ENCODE results near the gene KLHL21. TPM values are rescaled to one million over a fixed set of nuclear protein-coding genes. Genes with fewer than 3 reads are reported as not detected.

The KLHL21 gene
- total and polyA plus RNA-seq, 9 donors, result 14.4 to 40.4 (median 34.4) TPM

DNA sequence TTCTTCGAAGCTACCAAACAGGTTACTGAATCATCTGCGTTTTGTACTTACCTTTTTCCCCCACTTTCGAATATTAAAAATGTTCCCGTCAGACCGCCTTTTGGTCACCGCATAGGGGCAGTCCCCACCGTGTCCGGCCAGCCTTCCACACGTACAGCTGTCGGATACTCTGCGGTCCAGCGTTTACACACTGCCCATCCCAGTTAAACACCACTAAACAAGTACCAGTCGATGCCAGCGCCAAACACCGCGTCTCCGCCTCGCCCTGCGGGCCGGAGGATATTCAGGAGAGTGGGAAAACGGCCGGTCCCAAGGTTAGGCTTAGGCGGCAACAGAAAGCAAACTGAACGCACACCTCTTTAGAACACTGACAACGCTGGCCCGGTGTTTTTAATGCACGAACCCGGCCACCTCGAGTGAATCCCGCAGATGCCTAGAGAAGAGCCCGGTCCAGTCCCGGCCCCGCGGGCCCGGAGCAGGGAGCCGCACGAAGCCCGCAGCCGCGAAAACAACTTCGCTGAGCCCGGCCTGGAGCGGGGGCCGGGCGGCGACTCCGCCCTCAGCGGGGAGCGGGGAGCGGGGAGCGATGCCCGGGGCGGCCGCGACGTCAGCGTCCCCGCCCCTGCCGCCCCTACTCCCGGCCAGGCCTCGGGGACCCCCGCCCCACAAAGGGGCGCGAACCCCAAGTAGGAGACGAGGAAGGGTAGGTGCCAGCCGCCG, 10.1 kb upstream of the KLHL21 start:
- DNase-seq, result peak in 3 of 5 donors; percentile 50 to 64 (median 63)
- Histone ChIP-seq H3K9me3 (no peaks in the 10 kb centered on the region), H3K4me3 (peak overlapping the region; percentile 58), H3K36me3 (no peaks in the 10 kb centered on the region), H3K27ac (peak overlapping the region; percentile 82 to 98), H3K27me3 (no peaks in the 10 kb centered on the region), H3K4me1 (ENCODE audit: insufficient read depth) (peaks cover 6% of the 10 kb centered on the region)
- no peak for TF ChIP-seq EP300 (IDR thresholded peaks at IDR 0.05)
- peak; percentile 45 for TF ChIP-seq POLR2A (IDR thresholded peaks at IDR 0.05)
- WGBS, 3 donors, result 0 to 1% (median 0%) methylated on average over 51 to 67 of the region's 67 CpGs
- intact Hi-C loops (cut with DNase I), result no loop called here

DNA sequence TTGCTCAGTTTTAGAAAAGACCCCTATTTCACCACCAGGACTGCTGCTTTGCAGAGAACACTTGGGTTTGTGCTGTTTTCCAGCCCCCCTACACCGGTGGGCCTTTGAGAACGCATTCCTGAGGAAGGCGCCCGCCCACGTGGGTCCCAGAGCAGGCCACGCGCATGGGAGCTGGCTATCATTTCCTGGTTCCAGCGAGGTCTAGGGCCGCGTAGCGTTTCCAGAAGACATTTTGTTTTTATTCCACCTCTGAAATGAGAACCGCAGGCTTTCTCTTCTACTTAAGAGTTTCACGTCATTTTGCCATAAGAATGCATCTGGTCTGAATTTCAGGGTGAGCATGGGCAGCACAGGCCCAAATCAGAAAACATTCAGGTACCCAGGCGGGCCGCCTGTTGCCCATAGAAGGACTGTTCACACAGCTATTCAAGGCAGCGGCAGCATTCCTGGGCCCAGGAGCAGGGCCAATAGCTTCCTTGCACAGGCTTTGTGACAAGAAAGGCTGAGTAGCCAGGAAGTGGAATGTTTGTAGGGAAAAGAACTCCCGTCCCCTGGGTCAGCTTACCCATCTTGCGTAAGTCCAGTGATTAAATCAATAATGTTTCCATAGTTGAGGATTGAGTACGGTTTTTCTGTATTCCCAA, 1.4 kb upstream of the KLHL21 start:
- WGBS, 3 donors, result 3 to 7% (median 5%) methylated on average over 19 of the region's 19 CpGs

DNA sequence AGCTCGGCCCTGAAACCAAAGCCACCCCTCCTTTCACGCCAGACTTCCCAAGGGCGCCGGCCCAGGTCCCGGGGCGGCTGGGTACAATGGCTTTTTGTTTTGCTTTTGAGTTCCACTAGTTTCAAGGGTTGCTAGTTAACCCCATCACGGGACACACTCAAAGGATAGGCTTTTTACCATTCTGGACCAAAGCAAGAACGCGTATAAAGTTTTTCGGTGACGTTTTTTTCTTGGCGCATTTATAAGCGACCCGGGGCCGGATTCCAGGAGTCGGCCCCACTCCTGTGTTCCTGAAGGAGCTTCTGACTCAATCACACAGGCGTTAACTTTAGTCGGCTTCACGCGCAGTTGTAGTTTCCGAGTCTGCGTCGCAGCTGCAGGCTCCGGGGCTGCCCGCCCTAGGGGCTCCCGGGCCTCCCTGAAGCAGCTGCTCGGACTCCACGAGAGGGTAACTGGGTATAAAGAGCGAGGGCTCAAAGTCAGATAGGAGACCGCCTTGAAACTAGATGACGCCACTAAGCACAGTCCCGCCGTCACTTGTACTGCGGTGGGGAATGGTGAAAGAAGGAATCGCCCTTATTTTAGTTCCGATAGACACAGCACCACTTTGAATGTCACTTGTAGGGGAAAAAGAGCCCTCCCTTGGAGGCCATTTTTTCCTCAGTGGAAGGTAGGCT, 707 bp upstream of the KLHL21 start:
- no peak for TF ChIP-seq POLR2A (IDR thresholded peaks at IDR 0.05)
- TF ChIP-seq, protein P1, sequence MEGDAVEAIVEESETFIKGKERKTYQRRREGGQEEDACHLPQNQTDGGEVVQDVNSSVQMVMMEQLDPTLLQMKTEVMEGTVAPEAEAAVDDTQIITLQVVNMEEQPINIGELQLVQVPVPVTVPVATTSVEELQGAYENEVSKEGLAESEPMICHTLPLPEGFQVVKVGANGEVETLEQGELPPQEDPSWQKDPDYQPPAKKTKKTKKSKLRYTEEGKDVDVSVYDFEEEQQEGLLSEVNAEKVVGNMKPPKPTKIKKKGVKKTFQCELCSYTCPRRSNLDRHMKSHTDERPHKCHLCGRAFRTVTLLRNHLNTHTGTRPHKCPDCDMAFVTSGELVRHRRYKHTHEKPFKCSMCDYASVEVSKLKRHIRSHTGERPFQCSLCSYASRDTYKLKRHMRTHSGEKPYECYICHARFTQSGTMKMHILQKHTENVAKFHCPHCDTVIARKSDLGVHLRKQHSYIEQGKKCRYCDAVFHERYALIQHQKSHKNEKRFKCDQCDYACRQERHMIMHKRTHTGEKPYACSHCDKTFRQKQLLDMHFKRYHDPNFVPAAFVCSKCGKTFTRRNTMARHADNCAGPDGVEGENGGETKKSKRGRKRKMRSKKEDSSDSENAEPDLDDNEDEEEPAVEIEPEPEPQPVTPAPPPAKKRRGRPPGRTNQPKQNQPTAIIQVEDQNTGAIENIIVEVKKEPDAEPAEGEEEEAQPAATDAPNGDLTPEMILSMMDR (IDR thresholded peaks at IDR 0.05), result no peak
- no peak for TF ChIP-seq EP300 (IDR thresholded peaks at IDR 0.05)
- Histone ChIP-seq H3K4me1 (ENCODE audit: insufficient read depth) (peaks cover 12% of the 10 kb centered on the region), H3K36me3 (no peaks in the 10 kb centered on the region), H3K27me3 (no peaks in the 10 kb centered on the region), H3K27ac (peak overlapping the region; percentile 98 to 99), H3K9me3 (no peaks in the 10 kb centered on the region), H3K4me3 (peak overlapping the region; percentile 45)
- intact Hi-C loops (cut with DNase I), result no loop called here
- DNase-seq, result peak; percentile 65 to 79 (median 76)
- 0 to 1% (median 0%) methylated on average over 36 of the region's 36 CpGs for WGBS, 3 donors

More for the DNA sequence above, 1.4 kb upstream of the KLHL21 start:
- TF ChIP-seq EP300 (IDR thresholded peaks at IDR 0.05) (no peak), POLR2A (IDR thresholded peaks at IDR 0.05) (no peak)
- TF ChIP-seq, protein P1 (IDR thresholded peaks at IDR 0.05), result peak; percentile 6 to 51 (median 38)
- intact Hi-C loops (cut with DNase I), result no loop called here
- peak overlapping the region; percentile 45 for H3K4me3 ChIP-seq
- H3K4me1 ChIP-seq (ENCODE audit: insufficient read depth), result peaks cover 8% of the 10 kb centered on the region
- DNase-seq, result peak; percentile 76 to 84 (median 79)
- H3K27ac ChIP-seq, result peak overlapping the region; percentile 98 to 99
- no peaks in the 10 kb centered on the region for H3K27me3 ChIP-seq
- no peaks in the 10 kb centered on the region for H3K9me3 ChIP-seq
- H3K36me3 ChIP-seq, result no peaks in the 10 kb centered on the region

DNA sequence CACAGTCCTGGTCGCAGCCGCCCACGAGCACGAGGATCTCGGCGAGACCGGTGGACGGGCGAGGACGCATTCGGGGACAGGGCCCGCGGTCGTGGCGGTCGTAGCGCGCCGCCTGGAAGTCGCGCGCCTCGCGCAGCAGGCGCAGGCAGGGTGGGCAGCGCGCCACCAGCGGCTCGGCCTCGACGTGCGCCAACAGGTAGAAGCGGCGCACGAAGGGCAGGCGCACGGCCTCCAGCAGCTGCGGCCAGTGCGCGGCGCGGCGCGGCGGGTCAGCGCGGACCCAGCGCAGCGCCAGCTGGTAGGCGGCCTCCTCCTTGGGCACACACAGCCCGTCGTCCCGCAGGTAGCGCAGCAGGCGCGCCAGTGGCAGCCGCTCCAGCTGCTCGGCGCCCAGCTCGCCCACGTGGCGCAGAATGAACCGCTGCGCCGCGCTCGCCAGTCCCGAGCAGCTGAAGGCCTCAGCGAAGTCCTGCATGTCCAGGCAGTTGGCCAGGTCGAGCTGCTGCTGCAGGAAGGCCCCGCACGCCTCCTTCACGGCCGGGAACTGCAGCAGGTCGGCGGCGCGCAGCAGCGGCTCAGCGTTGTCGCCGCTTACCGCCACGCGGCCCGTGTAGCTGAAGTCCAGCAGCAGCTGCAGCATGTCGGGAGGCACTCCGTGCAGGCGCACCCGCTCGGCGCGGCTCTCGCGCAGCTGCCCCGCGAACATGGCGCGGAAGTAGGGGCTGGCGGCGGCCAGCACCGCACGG, 573 bp downstream of the KLHL21 start:
- Histone ChIP-seq H3K4me3 (peak overlapping the region; percentile 45), H3K9me3 (no peaks in the 10 kb centered on the region), H3K27me3 (no peaks in the 10 kb centered on the region), H3K4me1 (ENCODE audit: insufficient read depth) (peaks cover 21% of the 10 kb centered on the region), H3K27ac (peak overlapping the region; percentile 67 to 99), H3K36me3 (no peaks in the 10 kb centered on the region)
- TF ChIP-seq, protein P1 (IDR thresholded peaks at IDR 0.05), result no peak
- WGBS, 3 donors, result 0 to 1% (median 1%) methylated on average over 41 to 103 of the region's 103 CpGs
- peak; percentile 54 to 77 (median 71) for DNase-seq
- intact Hi-C loops (cut with DNase I), result loop anchor here in 1 of 4 donors (2.0 kb wide), 1 partner anchor 21 kb away; no protein-coding TSS in a partner anchor

All from ovary (tissue), 9 donors.